ENCODE results near the gene UNC5A. TPM values are rescaled to one million over a fixed set of nuclear protein-coding genes. Genes with fewer than 3 reads are reported as not detected.

Gene UNC5A
- polyA plus RNA-seq, 4 donors, result 0.15 to 0.63 TPM; not detected in 2

DNA sequence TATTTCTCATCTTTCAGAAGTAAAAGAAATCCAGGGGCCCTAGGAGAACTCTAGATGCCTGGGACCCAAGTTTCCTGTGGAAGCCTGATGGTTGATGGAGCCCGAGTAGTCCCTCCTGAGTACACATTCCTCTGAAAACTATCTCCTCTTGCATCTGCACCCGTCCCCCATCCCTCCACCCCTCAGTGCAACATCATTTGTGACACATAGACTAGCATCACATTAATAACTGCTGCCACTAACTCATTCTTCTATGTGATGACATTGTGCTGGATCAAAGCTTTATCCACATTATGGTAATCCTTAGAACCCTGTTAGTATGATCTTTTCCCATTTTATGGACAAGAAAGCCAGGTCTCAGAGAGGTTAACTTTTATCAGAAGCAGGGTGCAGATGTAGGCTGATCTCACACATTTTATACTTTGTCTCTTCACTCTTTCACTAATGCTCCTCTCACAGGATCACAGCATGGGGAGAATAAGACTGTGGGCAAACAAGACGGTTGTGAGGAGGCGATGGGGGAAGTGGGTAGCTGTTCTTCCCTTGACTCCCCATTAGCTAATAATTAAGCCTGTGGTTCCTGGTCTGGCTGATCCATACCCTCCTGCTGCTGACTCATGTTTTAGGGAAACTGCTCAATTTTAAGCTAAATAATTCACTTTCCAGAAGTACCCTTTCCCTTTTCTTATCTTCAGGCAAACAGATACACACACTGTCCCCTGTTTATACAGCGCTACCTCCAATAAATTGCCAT lies 92.7 kb downstream of the UNC5A start:
- H3K9me3 ChIP-seq (ENCODE audit: control insufficient read depth in 2 of 2, insufficient read depth in 1 of 2, low read depth in 1 of 2, low read length in 1 of 2), result no peaks in the 10 kb centered on the region
- DNase-seq (peak in 1 of 2 donors; percentile 14), FAIRE-seq (no peak)
- H3K27me3 ChIP-seq (ENCODE audit: control insufficient read depth in 3 of 3, insufficient read depth in 3 of 3, low read length in 3 of 3), result no peaks in the 10 kb centered on the region
- no peak overlapping the region for H3K4me3 ChIP-seq (ENCODE audit: low read depth in 1 of 3, low read length in 3 of 3)
- peaks cover 26 to 34% (median 27%) of the 10 kb centered on the region in 3 donors for H3K36me3 ChIP-seq (ENCODE audit: control insufficient read depth in 3 of 3, insufficient read depth in 2 of 3, low read depth in 1 of 3, low read length in 3 of 3)
- no peaks in the 10 kb centered on the region for H3K4me1 ChIP-seq (ENCODE audit: control insufficient read depth in 3 of 3, insufficient read depth in 2 of 3, low read depth in 1 of 3, low read length in 2 of 3)
- WGBS, 3 donors, result 87 to 89% (median 87%) methylated on average over 5 of the region's 5 CpGs
- H3K27ac ChIP-seq (ENCODE audit: low read depth in 1 of 3, low read length in 2 of 3), result no peak overlapping the region

- H3K36me3 ChIP-seq (ENCODE audit: control insufficient read depth in 3 of 3, insufficient read depth in 2 of 3, low read depth in 1 of 3, low read length in 3 of 3), result peaks cover 27 to 34% (median 29%) of the 10 kb centered on the region in 3 donors
- DNase-seq, result no peak
- WGBS, 3 donors, result 93 to 96% (median 96%) methylated on average over 3 of the region's 3 CpGs
- no peaks in the 10 kb centered on the region for H3K27me3 ChIP-seq (ENCODE audit: control insufficient read depth in 3 of 3, insufficient read depth in 3 of 3, low read length in 3 of 3)
- no peaks in the 10 kb centered on the region for H3K4me1 ChIP-seq (ENCODE audit: control insufficient read depth in 3 of 3, insufficient read depth in 2 of 3, low read depth in 1 of 3, low read length in 2 of 3)
- H3K4me3 ChIP-seq (ENCODE audit: low read depth in 1 of 3, low read length in 3 of 3), result no peak overlapping the region
- H3K9me3 ChIP-seq (ENCODE audit: control insufficient read depth in 2 of 2, insufficient read depth in 1 of 2, low read depth in 1 of 2, low read length in 1 of 2), result no peaks in the 10 kb centered on the region
- FAIRE-seq, result no peak
- no peak overlapping the region for H3K27ac ChIP-seq (ENCODE audit: low read depth in 1 of 3, low read length in 2 of 3)
These were observed 93.9 kb downstream of the UNC5A start for GRCh38 chr5:176904276-176904675.

DNA sequence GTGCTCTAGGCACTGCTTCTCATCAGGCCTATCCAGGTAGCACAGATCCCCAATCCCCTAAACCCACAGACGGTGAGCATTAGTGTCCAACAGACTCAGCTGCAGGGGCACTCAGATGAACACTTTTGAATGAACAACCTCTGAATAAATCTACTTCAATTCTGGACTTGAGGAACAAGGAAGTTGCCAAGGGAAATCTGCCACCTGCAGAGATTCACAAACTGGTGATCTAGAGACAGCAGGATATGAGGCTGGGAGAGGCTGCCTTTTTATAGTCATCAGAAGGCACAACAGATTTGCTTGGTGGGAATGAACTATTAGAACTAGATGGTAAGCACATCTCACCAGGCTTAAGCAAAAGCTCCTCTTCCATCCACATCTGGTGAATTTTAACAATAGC lies 95.8 kb downstream of the UNC5A start:
- Histone ChIP-seq H3K27ac (ENCODE audit: low read depth in 1 of 3, low read length in 2 of 3) (no peak overlapping the region), H3K36me3 (ENCODE audit: control insufficient read depth in 3 of 3, insufficient read depth in 2 of 3, low read depth in 1 of 3, low read length in 3 of 3) (peaks cover 26 to 34% (median 27%) of the 10 kb centered on the region in 3 donors)
- 89 to 100% (median 98%) methylated on average over 1 of the region's 1 CpG for WGBS, 3 donors

GRCh38 chr5:176906796-176907195 lies 96.4 kb downstream of the UNC5A start:
- WGBS, 3 donors, result 86 to 92% (median 90%) methylated on average over 3 of the region's 3 CpGs
- H3K27ac ChIP-seq (ENCODE audit: low read depth in 1 of 3, low read length in 2 of 3), result no peak overlapping the region
- H3K4me1 ChIP-seq (ENCODE audit: control insufficient read depth in 3 of 3, insufficient read depth in 2 of 3, low read depth in 1 of 3, low read length in 2 of 3), result no peaks in the 10 kb centered on the region
- DNase-seq (no peak), FAIRE-seq (no peak)
- H3K27me3 ChIP-seq (ENCODE audit: control insufficient read depth in 3 of 3, insufficient read depth in 3 of 3, low read length in 3 of 3), result no peaks in the 10 kb centered on the region
- no peaks in the 10 kb centered on the region for H3K9me3 ChIP-seq (ENCODE audit: control insufficient read depth in 2 of 2, insufficient read depth in 1 of 2, low read depth in 1 of 2, low read length in 1 of 2)
- H3K4me3 ChIP-seq (ENCODE audit: low read depth in 1 of 3, low read length in 3 of 3), result no peak overlapping the region
- peaks cover 24 to 34% (median 27%) of the 10 kb centered on the region in 3 donors for H3K36me3 ChIP-seq (ENCODE audit: control insufficient read depth in 3 of 3, insufficient read depth in 2 of 3, low read depth in 1 of 3, low read length in 3 of 3)

More for the DNA sequence above, 95.8 kb downstream of the UNC5A start:
- FAIRE-seq (no peak), DNase-seq (no peak)
- Histone ChIP-seq H3K27me3 (ENCODE audit: control insufficient read depth in 3 of 3, insufficient read depth in 3 of 3, low read length in 3 of 3) (no peaks in the 10 kb centered on the region), H3K4me3 (ENCODE audit: low read depth in 1 of 3, low read length in 3 of 3) (no peak overlapping the region), H3K4me1 (ENCODE audit: control insufficient read depth in 3 of 3, insufficient read depth in 2 of 3, low read depth in 1 of 3, low read length in 2 of 3) (no peaks in the 10 kb centered on the region), H3K9me3 (ENCODE audit: control insufficient read depth in 2 of 2, insufficient read depth in 1 of 2, low read depth in 1 of 2, low read length in 1 of 2) (no peaks in the 10 kb centered on the region)

DNA sequence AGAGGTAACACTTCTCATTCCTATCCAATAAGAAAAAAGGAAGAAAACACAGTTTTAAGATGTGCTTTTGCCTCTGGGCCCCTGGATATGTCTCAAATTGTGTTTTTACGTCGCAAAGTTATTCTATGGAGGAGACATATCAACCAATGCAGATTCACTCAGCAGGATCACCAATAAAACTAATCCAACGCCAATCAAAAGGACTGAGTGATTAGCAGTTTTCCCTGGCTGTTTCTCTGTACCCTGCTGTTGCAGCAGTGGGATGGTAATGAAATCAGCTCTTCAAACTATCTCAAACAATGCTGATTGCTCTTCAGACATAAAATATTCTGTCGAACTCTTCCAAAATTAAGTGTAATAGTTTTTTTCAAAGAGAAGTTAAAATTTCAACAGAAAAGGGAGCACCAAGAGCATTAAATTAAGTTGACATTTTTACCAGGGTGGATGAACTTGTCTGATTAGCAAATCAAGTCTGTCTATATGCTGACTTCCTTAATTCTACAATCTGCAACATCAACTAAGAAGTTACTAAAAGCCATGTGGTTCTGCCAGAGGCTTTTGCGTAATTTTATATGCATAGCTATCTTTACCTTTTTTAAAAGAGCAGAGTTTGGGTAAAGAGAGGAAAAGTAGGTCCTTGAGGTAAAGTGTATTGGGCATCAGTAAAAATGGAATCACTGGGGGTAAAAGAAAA lies 98.5 kb downstream of the UNC5A start:
- H3K4me3 ChIP-seq (ENCODE audit: low read depth in 1 of 3, low read length in 3 of 3), result no peak overlapping the region
- FAIRE-seq (no peak), DNase-seq (no peak)
- no peaks in the 10 kb centered on the region for H3K4me1 ChIP-seq (ENCODE audit: control insufficient read depth in 3 of 3, insufficient read depth in 2 of 3, low read depth in 1 of 3, low read length in 2 of 3)
- 92 to 95% (median 93%) methylated on average over 5 of the region's 5 CpGs for WGBS, 3 donors
- H3K9me3 ChIP-seq (ENCODE audit: control insufficient read depth in 2 of 2, insufficient read depth in 1 of 2, low read depth in 1 of 2, low read length in 1 of 2), result no peaks in the 10 kb centered on the region
- H3K27ac ChIP-seq (ENCODE audit: low read depth in 1 of 3, low read length in 2 of 3), result no peak overlapping the region
- H3K27me3 ChIP-seq (ENCODE audit: control insufficient read depth in 3 of 3, insufficient read depth in 3 of 3, low read length in 3 of 3), result no peaks in the 10 kb centered on the region
- peaks cover 21 to 30% (median 22%) of the 10 kb centered on the region in 3 donors for H3K36me3 ChIP-seq (ENCODE audit: control insufficient read depth in 3 of 3, insufficient read depth in 2 of 3, low read depth in 1 of 3, low read length in 3 of 3)

GRCh38 chr5:176912115-176912514 lies 101.8 kb downstream of the UNC5A start:
- FAIRE-seq (no peak), DNase-seq (no peak)
- WGBS, 3 donors, result 68 to 78% (median 71%) methylated on average over 2 of the region's 2 CpGs

DNA sequence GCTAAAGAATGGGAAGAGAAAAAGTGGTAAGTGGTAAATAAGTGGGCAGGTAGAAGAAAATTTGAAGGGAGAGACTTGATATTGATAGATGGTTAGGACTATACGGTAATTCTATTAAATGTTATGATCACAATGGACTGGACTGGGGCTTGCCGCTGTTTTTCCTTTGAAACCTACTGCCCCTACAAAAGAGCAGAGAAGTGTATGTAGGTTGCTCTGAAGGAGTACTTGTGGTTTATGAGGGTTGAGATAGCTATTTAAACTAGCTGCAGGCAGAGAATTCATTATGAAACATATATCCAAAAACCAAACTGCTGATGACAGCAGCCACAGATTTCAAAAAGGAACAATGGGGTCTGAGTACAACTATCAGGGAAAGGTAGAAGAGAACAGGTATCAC lies 105.5 kb downstream of the UNC5A start:
- 72 to 96% (median 94%) methylated on average over 2 of the region's 2 CpGs for WGBS, 3 donors
- no peak overlapping the region for H3K4me3 ChIP-seq (ENCODE audit: low read depth in 1 of 3, low read length in 3 of 3)
- H3K9me3 ChIP-seq (ENCODE audit: control insufficient read depth in 2 of 2, insufficient read depth in 1 of 2, low read depth in 1 of 2, low read length in 1 of 2), result no peaks in the 10 kb centered on the region
- no peak overlapping the region for H3K27ac ChIP-seq (ENCODE audit: low read depth in 1 of 3, low read length in 2 of 3)
- H3K27me3 ChIP-seq (ENCODE audit: control insufficient read depth in 3 of 3, insufficient read depth in 3 of 3, low read length in 3 of 3), result no peaks in the 10 kb centered on the region
- DNase-seq (no peak), FAIRE-seq (no peak)
- peaks cover 2 to 12% (median 2%) of the 10 kb centered on the region in 3 donors for H3K36me3 ChIP-seq (ENCODE audit: control insufficient read depth in 3 of 3, insufficient read depth in 2 of 3, low read depth in 1 of 3, low read length in 3 of 3)
- no peaks in the 10 kb centered on the region for H3K4me1 ChIP-seq (ENCODE audit: control insufficient read depth in 3 of 3, insufficient read depth in 2 of 3, low read depth in 1 of 3, low read length in 2 of 3)

More at GRCh38 chr5:176912115-176912514, 101.8 kb downstream of the UNC5A start:
- Histone ChIP-seq H3K4me3 (ENCODE audit: low read depth in 1 of 3, low read length in 3 of 3) (no peak overlapping the region), H3K27me3 (ENCODE audit: control insufficient read depth in 3 of 3, insufficient read depth in 3 of 3, low read length in 3 of 3) (no peaks in the 10 kb centered on the region), H3K4me1 (ENCODE audit: control insufficient read depth in 3 of 3, insufficient read depth in 2 of 3, low read depth in 1 of 3, low read length in 2 of 3) (no peaks in the 10 kb centered on the region), H3K9me3 (ENCODE audit: control insufficient read depth in 2 of 2, insufficient read depth in 1 of 2, low read depth in 1 of 2, low read length in 1 of 2) (no peaks in the 10 kb centered on the region), H3K27ac (ENCODE audit: low read depth in 1 of 3, low read length in 2 of 3) (no peak overlapping the region), H3K36me3 (ENCODE audit: control insufficient read depth in 3 of 3, insufficient read depth in 2 of 3, low read depth in 1 of 3, low read length in 3 of 3) (peaks cover under 1 to 13% (median 6%) of the 10 kb centered on the region in 3 donors)

- Histone ChIP-seq H3K27ac (ENCODE audit: low read depth in 1 of 3, low read length in 2 of 3) (no peak overlapping the region), H3K36me3 (ENCODE audit: control insufficient read depth in 3 of 3, insufficient read depth in 2 of 3, low read depth in 1 of 3, low read length in 3 of 3) (peaks cover 2 to 12% (median 2%) of the 10 kb centered on the region in 3 donors), H3K27me3 (ENCODE audit: control insufficient read depth in 3 of 3, insufficient read depth in 3 of 3, low read length in 3 of 3) (no peaks in the 10 kb centered on the region), H3K9me3 (ENCODE audit: control insufficient read depth in 2 of 2, insufficient read depth in 1 of 2, low read depth in 1 of 2, low read length in 1 of 2) (no peaks in the 10 kb centered on the region), H3K4me1 (ENCODE audit: control insufficient read depth in 3 of 3, insufficient read depth in 2 of 3, low read depth in 1 of 3, low read length in 2 of 3) (no peaks in the 10 kb centered on the region), H3K4me3 (ENCODE audit: low read depth in 1 of 3, low read length in 3 of 3) (no peak overlapping the region)
- DNase-seq (no peak), FAIRE-seq (no peak)
These were observed 106.0 kb downstream of the UNC5A start for GRCh38 chr5:176916337-176916736.
